GM23338 (cell line): Measurements from ENCODE around the gene SNTG2.

Experiments
- CREB1 ChIP-seq: fragments of 250-450 bp; sonication (Bioruptor Pico); IDR thresholded peaks from 2 replicates; pipeline ENCODE4 v1.5.0; 2020; ENCODE audit warnings: low read depth, mild to moderate bottlenecking, moderate library complexity
- CTCF ChIP-seq, 2 experiments: fragments of 200-600 bp in 1 of 2; sonication (generic) in 1 of 2; conservative IDR thresholded peaks; 2 replicates each; pipeline versions ENCODE4 v1.5.1 to v1.6.1; 2016 to 2017; ENCODE audit warnings: antibody characterized with exemption in 2 of 2, low read depth in 2 of 2, mild to moderate bottlenecking in 2 of 2, moderate library complexity in 1 of 2
- ETS1 ChIP-seq: IDR thresholded peaks from 2 replicates; pipeline ENCODE4 v1.6.1; 2016; ENCODE audit warnings: antibody characterized with exemption
- EZH2 ChIP-seq: fragments of 200-600 bp; sonication (generic); IDR thresholded peaks from one replicate; pipeline ENCODE4 v1.8.0; 2017; ENCODE audit warnings: antibody characterized with exemption, mild to moderate bottlenecking, low read depth; ENCODE audit not compliant: unreplicated experiment
- EZH2phosphoT487 ChIP-seq: fragments of 200-600 bp; sonication (generic); IDR thresholded peaks from one replicate; pipeline ENCODE4 v1.8.1; 2018; ENCODE audit warnings: antibody characterized with exemption; ENCODE audit not compliant: unreplicated experiment
- JUNB ChIP-seq: IDR thresholded peaks from one replicate; pipeline ENCODE4 v1.6.1; 2016; ENCODE audit warnings: antibody characterized with exemption; ENCODE audit not compliant: unreplicated experiment
- NANOG ChIP-seq: IDR thresholded peaks from 2 replicates; pipeline ENCODE4 v1.6.1; 2016; ENCODE audit warnings: antibody characterized with exemption, borderline replicate concordance
- POLR2AphosphoS5 ChIP-seq: IDR thresholded peaks from 2 replicates; pipeline ENCODE4 v1.6.1; 2016; ENCODE audit warnings: antibody characterized with exemption, low read depth
- REST ChIP-seq: IDR thresholded peaks from one replicate; pipeline ENCODE4 v1.6.1; 2018; ENCODE audit warnings: antibody characterized with exemption; ENCODE audit not compliant: unreplicated experiment
- STAT1 ChIP-seq: IDR thresholded peaks from one replicate; pipeline ENCODE4 v1.6.1; 2016; ENCODE audit warnings: antibody characterized with exemption; ENCODE audit not compliant: unreplicated experiment
- ZNF114 ChIP-seq: fragments of 250-450 bp; sonication (Bioruptor Pico); IDR thresholded peaks from 2 replicates; pipeline ENCODE4 v1.5.0; 2020; ENCODE audit warnings: mild to moderate bottlenecking, moderate library complexity
- ZNF331 ChIP-seq: fragments of 250-450 bp; sonication (Bioruptor Pico); IDR thresholded peaks from 2 replicates; pipeline ENCODE4 v1.5.0; 2020; ENCODE audit warnings: low read depth, mild to moderate bottlenecking, moderate library complexity
- ZNF462 ChIP-seq: fragments of 250-450 bp; sonication (Bioruptor Pico); IDR thresholded peaks from 2 replicates; pipeline ENCODE4 v1.5.0; 2020; ENCODE audit warnings: mild to moderate bottlenecking, moderate library complexity

- no peak for TF ChIP-seq CTCF (conservative IDR thresholded peaks at IDR 0.05; ENCODE audit: low read depth in 2 of 2)
- TF ChIP-seq EZH2phosphoT487 = no peak
- no peak for TF ChIP-seq POLR2AphosphoS5
- TF ChIP-seq EZH2 = no peak
- TF ChIP-seq JUNB = no peak
- TF ChIP-seq CREB1 (CRISPR knock-in tag) = no peak
- TF ChIP-seq REST = no peak
- TF ChIP-seq ZNF462 (CRISPR knock-in tag) = no peak
- TF ChIP-seq ZNF114 (CRISPR knock-in tag) = no peak
- TF ChIP-seq ZNF331 (CRISPR knock-in tag) = no peak
- no peak for TF ChIP-seq STAT1
- TF ChIP-seq ETS1 = no peak
- TF ChIP-seq NANOG = no peak
Observed at GRCh38 chr2:1375794-1376193, 425.1 kb downstream of the SNTG2 start.
